Activated CD4-positive, alpha-beta T cell treated with anti-CD3 and anti-CD28 coated beads, Interleukin-2, Interleukin-4, amounts not matched to agents 100 ng/mL and 50 ng/mL, durations not matched to agents 16 hours and 8 hours (primary cell): ENCODE measurements around the gene REPS1.
A peak's percentile ranks its signal among the peaks of the same experiment; 100 is the strongest.
"Not testable (repeated sequence)": the region's sequence is repeated elsewhere in the genome, so short reads cannot be mapped to it uniquely, and the experiment has no call there.

Experiments
- DNase-seq: peaks from one replicate; pipeline ENCODE4 v3.0.0-alpha.2; 2020; ENCODE audit warnings: low spot score

REPS1 gene, protein sequence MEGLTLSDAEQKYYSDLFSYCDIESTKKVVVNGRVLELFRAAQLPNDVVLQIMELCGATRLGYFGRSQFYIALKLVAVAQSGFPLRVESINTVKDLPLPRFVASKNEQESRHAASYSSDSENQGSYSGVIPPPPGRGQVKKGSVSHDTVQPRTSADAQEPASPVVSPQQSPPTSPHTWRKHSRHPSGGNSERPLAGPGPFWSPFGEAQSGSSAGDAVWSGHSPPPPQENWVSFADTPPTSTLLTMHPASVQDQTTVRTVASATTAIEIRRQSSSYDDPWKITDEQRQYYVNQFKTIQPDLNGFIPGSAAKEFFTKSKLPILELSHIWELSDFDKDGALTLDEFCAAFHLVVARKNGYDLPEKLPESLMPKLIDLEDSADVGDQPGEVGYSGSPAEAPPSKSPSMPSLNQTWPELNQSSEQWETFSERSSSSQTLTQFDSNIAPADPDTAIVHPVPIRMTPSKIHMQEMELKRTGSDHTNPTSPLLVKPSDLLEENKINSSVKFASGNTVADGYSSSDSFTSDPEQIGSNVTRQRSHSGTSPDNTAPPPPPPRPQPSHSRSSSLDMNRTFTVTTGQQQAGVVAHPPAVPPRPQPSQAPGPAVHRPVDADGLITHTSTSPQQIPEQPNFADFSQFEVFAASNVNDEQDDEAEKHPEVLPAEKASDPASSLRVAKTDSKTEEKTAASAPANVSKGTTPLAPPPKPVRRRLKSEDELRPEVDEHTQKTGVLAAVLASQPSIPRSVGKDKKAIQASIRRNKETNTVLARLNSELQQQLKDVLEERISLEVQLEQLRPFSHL

DNA sequence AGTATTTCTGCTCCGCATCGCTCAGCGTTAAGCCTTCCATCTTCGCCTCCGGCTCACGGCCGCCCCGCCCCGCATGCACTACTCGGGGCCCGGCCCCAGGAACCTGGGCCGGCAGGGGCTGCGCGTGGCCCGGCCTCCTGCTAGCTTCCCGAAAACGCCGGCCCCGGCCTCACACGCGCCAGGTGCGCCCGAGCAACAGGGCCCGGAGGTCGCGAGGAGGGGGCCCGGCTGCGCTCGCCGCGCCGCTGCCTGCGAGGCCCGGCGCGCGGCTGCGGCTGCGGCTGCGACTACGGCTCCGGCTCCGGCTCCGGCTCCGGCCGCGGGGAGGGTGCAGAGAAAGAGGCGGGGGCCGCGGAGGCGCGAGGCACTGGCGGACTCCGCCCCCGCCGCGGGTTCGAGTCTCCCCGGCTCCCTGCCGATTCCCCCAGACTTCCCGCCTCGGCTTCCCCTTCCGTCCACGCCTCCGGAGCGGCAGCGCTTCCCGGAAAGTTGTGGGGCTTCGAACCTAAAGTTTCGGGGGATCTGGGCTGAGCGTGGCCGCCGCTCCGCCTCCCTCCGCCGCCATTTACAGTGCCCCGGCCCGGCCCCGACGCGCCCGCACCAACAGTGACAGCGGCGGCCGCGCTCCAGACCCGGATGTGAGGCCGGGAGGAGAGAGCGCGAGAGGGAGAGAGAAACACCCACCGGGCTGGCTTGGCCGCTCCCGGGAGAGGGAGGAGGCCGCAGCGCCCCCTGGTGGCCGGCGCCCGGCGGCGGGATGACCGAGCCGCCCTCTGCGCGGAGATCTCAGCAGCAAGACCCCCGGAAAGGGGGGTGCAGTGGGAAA, at the start of gene REPS1:
REPS1 (minus strand) TSS at position 611 of the 826 bp plus-strand sequence; CDS start at position 40, 571 bp downstream.
- peak; percentile 92 for DNase-seq

DNA sequence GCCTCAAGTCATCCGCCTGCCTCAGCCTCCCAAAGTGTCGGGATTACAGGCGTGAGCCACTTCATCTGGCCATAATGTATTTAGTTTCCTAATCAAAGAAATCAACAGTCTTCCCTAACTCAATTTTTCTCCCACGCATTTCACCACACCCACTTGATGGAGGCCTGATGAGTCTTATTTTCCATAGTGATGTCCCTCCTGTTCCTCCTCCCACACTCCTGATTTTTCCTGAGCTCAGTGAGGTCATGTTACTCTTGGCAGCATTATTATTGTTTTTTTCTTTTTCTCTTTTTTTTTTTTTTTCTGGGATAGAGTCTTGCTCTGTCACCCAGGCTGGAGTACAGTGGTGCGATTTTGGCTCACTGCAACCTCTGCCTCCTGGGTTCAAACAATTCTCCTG, 49.4 kb upstream of the REPS1 start:
- no peak for DNase-seq

DNA sequence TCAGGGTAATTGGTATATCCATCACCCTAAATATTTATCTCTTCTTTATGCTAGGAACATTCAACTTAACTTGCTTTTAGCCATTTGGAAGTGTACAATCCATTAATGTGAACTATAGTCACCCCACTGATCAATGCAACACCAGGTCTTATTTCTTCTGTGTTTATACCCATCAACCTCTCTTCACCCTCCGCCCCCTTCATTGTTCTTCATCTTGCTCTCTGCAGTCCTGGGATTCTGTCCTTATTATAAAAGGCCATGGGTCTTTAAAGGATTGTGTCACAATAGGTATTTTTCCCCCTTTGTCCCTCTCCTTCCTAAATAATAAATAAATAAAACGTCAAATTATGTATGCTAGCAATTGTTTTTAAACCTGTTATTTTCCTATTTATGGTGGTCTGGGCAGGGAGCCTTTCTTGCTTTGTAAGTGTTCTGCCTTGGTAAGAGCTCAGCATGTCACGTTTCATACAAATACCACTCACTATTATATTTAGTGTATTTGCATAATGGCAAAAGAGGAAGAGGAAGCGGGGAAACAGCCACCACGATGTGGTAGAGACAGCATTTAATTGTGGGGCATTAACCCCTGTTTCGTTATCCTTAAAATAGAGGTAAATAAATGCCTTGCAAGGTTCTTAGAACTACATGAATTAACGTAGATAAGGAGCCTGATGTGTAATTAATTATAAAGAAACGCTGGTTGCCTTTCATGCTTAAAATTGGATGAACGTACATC, 42.3 kb upstream of the REPS1 start:
- DNase-seq, result peak; percentile 42

DNA sequence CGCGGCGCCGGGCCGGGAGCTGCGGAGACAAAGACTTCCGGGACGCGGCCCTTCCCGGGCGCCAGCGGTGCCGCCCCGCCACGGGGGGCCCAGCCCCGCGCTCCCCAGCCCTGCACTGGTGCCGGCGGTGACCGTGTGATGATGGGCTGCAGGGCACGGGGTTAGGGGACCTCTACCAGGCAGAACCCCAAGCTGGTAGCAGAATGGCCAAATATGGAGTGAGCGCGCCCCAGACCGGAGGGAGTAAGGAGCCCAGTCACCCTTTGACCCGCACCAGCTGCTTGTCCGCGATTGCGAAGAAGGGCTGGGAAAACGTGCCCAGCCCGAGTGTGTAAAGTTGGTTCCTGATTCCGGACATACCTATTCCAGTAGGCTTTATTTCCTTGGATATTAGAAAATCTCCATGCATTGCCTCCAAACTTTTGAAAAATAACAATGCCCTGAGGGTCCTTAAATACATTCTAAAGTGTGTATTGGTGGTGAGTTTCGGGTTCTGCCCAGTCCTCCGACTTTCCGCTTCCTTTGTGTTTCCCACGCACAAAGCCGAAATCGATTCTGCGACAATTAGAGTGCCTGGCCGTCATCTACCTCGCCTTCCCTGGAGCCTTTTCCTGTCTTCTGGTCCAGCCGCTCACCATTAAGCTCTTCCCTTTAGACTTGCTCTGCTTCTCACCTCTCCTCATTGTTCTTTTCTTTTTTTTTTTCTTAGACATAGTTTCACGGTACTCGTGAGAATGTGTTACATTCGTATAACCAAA, 41.6 kb upstream of the REPS1 start:
- peak; percentile 32 for DNase-seq

DNA sequence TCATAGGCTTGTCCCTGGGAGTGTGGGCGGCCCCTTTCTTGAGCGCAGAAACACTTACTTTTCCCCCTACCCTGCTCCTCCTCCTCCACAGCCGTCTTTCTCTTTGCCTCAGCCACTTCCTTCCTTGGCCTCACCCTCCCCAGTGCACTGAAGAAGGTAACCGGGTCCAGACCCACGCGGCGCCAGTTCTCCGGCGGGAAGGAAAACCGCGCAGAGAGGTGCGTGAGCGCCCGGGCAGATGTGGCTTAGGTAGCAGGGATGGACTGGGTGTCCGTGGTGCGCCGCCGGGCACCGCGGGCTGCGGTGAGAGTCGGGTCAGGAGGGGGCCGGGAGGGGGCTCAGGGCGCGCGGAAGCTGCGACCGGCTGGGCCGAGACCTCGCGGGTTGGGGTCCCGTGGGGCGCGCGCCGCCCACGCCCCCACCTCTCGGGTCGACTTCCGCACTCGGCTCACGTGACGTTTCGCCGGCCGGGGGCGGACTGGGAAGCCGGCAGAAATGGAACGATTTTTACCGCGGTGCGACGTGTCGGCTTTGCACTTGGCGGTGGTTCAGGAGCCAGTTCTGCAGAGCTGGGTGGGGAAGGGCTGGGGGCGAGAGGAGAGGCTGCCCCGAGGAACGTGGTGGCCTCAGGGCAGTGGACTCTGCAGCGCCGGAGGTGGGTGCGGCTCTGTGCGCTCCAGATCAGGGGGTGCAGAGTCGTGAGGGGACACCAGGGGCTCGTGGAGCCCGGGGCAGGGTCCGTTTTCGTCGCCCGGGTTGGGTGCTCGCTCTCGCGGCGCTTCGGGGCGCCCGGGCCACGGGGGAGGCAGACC, 40.8 kb upstream of the REPS1 start, which contains the start of gene ABRACL:
ABRACL (plus strand) TSS at position 88 of the 812 bp plus-strand sequence. CDS start 5,416 bp downstream, outside the sequence.
- peak; percentile 89 for DNase-seq

DNA sequence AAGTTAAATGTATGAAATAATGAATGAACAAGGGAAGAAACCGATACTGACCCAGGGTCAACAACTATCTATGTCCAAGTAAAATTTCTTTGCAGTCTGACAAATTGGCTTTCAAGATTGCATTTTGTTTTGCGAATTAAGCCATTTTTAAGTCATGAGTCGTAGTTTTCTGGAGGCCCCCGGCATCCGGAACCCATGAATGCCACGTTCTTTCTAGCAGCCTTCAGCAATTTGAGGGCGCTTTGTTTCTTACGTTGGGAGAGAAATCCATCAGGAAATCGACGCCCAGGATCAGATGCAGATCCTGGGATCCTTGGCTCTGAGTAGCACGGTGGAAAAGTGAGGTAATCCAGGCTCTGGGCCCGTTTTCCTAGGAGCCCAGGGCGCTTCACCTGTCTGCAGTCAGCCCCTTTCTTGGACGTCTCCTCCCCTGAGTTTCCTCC, 40.2 kb upstream of the REPS1 start:
- DNase-seq, result no peak

DNA sequence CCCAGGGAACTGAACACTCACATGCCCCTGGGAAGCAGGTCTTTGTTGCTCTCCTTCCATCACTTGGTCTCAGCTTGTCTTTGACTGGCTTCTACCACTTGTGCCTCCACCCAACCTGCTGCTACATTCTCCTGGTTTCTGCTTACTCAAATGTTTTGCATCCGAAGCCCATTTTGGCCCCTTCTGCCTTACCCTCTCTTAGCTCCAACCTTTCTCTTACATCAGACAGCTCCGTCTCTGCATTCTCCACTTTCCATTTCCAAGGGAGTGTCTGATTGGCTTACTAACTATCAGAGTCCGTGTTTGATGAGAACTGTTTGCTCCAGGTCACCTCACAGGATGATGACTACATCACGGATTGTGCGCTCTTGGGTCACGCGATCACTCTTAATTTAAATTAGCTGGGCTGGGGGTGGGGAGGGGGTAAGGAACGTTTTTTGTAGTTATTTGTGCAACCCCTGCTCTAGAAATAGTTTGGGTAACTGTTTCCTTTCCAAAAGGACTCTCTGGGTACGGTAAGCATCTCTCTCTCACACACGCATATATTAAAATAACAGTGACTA, 39.6 kb upstream of the REPS1 start:
- DNase-seq, result peak; percentile 85

DNA sequence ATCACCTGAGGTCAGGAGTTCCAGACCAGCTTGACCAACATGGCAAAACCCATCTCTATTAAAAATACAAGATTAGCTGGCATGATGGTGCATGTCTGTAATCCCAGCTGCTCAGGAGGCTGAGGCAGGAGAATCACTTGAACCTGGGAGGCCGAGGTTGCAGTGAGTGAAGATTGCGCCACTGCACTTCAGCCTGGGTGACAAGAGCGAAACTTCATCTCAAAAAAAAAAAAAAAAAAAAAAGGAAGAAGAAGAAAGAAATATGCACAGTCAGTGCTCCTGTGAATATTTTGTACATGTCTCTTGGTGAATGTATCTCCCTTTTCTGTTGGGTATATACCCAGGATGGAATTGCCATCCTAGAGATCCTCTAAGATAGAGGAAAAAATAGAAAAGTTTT, 37.4 kb upstream of the REPS1 start:
- not testable (repeated sequence) for DNase-seq

DNA sequence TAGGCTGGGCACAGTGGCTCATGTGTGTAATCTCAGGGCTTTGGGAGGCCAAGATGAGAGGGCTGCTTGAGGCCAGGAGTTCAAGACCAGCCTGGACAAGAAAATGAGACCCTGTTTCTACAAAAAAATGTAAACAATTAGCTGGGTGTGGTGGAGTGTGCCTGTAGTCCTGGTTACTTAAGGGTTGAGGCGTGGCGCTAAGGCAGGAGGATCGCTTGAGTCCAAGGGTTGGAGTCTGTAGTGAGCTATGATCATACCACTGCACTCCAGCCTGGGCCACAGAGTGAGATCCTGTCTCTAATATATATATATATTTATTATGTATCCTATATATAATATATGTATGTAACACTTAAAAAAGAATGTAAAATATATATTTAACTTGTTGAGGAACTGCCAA, 32.6 kb upstream of the REPS1 start:
- no peak for DNase-seq

DNA sequence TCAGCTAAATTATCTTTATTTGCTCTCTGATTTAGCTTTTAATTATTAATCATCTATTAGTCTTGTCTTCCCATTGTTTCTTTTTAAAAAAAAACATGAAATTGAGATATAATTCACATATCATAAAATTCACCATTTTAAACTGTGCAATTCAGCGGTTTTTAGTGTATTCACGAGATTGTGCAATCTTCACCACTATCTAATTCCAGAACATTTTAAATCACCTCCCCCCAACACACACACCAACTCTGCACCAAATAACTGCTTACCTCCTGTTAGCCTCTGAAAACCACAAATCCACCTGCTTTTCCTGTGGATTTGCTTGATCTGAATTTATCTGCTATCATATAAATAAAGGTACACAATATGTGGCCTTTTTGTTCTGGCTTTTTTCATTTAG, 31.7 kb upstream of the REPS1 start:
- no peak for DNase-seq

DNA sequence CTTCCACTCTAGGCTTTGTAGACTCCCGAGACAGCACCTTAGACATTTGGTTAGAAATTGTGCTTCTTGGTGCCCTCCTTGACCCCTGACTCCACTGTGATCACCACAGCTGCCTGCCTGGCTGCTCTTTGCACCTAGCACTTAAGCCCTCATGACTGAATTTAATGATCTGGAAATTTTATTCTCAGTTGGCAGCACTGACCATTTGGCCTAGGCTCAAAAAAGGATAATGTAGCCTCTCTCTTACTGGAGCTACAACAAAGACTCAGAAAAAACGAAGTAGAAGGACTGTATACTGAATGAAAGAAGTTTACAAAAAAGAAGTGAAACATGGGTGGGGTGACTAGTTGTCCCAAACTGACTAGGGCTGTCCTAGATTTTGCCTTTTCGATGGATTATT, 29.2 kb upstream of the REPS1 start:
- DNase-seq, result no peak

DNA sequence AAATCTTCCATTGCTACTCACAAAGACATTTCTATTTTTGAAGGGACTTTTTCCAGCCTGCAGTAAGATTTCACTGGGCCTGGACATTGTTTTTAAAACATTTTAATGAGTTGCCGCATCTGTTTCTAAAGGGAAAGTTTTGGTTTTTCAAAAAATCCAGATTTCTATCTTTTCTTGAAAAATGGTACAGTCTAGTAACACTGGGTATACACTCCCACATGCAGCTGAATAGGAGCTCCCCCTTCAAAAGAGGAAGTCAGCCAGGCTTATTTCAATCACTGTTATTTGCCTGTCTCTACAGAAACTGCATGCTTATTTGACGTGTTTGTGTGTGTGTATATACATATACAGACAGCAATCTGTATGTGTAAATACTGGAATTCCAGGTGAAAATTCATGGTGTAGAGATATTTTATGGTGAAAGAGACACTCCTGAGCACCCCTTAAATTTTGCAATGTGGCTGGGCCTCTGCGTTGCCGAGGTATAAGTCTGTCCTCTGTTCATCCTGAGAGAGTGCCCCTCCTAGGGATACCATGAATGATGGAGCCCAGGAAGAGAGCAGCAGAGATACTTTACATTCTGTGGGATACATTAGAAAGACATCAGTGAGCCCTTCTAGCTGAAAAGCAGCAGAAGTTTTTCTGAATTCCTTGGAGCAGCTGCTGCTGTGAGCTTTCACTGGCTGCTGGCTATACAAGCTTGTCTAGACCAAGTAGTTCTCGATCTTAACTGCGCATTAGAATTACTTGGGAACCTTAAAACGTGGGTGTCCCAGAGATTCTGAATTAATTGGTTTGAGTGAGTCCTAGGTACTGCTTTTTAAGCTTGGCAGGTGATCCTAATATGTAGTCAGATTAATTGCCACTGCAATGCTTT, 28.5 kb upstream of the REPS1 start:
- DNase-seq, result no peak

DNA sequence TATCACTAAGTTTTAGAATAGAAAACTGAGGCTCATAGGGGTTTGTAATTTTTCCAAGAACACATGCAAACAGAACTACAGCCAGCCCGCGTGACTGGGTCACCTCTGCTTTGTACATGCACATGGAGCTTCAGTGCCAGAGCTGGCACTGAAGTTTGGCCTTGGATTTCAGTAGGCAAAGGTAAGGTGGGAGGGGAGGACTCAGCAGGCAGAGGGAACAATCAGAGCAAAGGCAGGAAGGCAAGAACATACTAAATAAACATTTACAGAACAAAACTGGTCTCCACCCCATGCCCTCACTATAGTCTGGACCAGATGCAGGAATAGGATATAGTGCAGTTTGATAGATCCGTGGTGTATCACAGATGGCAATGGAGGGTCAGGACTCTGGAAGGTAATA, 26.9 kb upstream of the REPS1 start:
- DNase-seq, result no peak

DNA sequence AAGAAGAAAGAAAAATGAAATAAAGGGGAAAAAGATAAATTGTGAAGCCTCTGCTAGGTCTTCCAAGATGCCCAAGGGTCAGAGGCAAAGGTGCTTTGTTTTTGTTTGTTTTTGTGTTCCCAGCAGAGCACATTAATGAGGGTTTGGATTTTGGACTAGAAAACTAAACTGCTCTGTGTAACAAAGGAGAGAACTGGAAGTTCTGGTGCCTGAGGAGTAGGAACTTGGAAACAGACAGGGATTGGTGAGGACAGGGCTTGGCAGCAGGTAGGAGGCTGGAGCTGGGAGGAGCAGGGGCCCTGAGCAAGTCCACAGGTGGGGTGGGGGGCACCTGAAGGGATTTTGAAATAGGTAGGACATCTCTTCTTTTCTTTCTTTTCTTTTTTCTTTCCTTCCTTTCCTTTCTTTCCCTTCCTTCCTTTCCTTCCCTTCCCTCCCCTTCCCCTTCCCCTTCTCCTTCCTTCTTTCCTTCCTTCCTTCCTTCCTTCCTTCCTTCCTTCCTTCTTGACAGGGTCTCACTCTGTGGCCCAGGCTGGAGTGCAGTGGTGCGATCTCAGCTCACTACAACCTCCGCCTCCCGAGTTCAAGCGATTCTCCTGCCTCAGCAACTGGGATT, 25.2 kb upstream of the REPS1 start:
- no peak for DNase-seq

DNA sequence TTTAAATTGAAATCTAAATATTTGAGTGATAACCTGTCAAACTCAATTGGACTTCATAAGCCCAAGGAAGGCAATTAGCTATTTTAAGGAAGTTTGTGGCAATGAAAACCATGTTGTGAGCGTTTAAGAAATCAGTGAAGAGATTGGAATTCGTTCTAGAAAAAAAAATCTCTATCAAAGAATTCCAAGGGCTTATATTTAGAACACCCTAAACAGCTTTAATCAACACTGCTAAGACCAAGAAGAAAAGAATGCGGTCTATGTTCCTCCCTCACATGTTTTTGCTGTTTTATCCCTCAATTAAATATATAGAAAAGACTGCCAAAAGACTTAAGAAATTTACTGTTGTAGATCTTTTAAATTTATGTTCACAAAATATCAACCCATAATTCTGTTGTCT, 23.9 kb upstream of the REPS1 start:
- DNase-seq, result no peak

DNA sequence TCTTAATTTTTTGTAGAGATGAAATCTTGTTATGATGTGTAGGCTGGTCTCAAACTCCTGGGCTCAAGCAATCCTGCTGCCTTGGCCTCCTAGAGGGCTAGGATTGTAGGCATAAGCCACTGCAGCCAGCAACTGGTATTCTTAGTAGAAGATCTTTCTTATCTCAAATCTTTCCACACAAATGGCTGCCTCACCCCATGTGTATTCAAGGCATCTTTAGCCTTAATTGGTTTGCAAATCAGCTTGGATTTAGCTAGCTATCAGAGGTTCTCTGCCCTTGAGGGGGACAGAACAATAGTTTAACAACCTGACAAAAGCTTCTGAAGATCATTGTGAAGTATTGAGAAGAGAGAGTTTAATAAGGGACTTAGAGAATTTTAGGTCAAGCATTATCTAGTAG, 22.6 kb upstream of the REPS1 start:
- no peak for DNase-seq

DNA sequence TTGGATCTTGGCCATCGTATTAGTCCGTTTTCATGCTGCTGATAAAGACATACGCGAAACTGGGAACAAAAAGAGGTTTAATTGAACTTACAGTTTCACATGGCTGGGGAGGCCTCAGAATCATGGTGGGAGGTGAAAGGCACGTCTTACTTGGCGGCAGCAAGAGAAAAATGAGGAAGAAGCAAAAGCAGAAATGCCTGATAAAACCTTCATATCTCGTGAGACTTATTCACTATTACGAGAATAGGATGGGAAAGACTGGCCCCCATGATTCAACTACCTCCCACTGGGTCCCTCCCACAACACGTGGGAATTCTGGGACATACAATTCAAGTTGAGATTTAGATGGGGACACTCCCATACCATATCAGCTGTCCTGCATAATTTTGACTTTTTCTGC, 20.1 kb upstream of the REPS1 start:
- DNase-seq, result no peak

DNA sequence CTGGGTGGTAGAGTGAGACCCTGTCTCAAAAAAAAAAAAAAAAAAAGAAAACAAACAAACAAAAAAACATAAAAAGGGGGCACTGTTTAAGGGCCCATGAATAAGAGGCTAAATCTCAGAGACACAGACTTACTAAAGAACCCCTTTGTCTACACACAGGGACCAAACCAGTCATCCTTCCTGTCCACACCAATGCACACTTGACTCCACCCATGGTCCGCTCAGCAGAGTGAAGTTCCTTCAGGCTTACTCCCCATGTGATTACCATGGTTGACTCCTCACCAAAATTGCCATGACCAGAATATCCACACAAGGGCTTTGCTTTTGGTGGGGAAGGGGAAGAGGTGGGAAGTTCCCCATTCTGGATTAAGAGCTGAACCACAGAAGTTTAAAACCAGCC, 19.4 kb upstream of the REPS1 start:
- no peak for DNase-seq
